Measurements from ENCODE around the gene ZFAND6. TPM values are rescaled to one million over a fixed set of nuclear protein-coding genes. Genes with fewer than 3 reads are reported as not detected.

ZFAND6 gene
- total and polyA plus RNA-seq, 10 of the 15 experiments (the other 5 are each of a cell fraction or from before 2014, with no cell fraction given): 78.9 to 179 (median 135) TPM

DNA sequence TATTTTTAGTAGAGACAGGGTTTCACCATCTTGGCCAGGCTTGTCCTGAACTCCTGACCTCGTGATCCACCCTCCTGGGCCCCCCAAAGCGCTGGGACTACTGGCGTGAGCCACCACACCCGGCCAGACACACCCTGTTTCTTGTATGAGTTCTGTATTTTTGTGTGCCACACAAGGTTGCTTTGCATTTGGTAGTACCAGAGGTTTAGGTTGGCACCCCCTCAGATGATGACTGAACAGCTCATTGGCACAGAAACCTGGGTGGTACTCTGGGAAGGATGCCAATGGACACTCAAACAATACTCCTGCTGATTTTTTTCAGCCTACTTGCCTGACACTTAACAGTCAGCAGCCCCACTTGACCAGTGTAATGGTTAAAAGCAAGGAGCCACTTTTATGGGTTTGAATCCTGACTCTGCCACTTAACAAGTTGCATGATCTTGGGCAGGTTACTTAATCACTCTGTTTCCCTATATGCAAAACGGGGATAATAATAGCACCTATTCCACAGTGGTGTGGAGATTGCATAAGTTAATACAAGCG, 49.3 kb upstream of the ZFAND6 start:
- RAD21 ChIA-PET (ENCODE audit: unreplicated experiment): interaction anchor here (0.7 to 1.2 kb wide), 3 partner anchors 15 to 90 kb away, joined by 3 to 4 read pairs (median 4); no protein-coding TSS in a partner anchor
- TF ChIP-seq, protein P1, sequence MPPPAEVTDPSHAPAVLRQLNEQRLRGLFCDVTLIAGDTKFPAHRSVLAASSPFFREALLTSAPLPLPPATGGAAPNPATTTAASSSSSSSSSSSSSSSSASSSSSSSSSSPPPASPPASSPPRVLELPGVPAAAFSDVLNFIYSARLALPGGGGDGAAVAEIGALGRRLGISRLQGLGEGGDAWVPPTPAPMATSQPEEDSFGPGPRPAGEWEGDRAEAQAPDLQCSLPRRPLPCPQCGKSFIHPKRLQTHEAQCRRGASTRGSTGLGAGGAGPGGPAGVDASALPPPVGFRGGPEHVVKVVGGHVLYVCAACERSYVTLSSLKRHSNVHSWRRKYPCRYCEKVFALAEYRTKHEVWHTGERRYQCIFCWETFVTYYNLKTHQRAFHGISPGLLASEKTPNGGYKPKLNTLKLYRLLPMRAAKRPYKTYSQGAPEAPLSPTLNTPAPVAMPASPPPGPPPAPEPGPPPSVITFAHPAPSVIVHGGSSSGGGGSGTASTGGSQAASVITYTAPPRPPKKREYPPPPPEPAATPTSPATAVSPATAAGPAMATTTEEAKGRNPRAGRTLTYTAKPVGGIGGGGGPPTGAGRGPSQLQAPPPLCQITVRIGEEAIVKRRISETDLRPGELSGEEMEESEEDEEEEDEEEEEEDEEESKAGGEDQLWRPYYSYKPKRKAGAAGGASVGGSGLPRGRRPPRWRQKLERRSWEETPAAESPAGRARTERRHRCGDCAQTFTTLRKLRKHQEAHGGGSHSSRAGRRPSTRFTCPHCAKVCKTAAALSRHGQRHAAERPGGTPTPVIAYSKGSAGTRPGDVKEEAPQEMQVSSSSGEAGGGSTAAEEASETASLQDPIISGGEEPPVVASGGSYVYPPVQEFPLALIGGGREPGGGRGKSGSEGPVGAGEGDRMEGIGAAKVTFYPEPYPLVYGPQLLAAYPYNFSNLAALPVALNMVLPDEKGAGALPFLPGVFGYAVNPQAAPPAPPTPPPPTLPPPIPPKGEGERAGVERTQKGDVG (CRISPR knock-in tag; IDR thresholded peaks at IDR 0.05): no peak
- TF ChIP-seq ATF7 (IDR thresholded peaks at IDR 0.05; ENCODE audit: low read depth): no peak
- TF ChIP-seq, protein P2, sequence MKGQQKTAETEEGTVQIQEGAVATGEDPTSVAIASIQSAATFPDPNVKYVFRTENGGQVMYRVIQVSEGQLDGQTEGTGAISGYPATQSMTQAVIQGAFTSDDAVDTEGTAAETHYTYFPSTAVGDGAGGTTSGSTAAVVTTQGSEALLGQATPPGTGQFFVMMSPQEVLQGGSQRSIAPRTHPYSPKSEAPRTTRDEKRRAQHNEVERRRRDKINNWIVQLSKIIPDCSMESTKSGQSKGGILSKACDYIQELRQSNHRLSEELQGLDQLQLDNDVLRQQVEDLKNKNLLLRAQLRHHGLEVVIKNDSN (IDR thresholded peaks at IDR 0.05; ENCODE audit: borderline replicate concordance, extremely low read length, insufficient read depth, low read depth, low read length): no peak
- no peak for TF ChIP-seq YBX1 (IDR thresholded peaks at IDR 0.05)
- TF ChIP-seq NR2C2 (IDR thresholded peaks at IDR 0.05; ENCODE audit: borderline replicate concordance, control insufficient read depth, insufficient read length, low read depth): no peak
- TF ChIP-seq CREM (IDR thresholded peaks at IDR 0.05; ENCODE audit: low read depth): 0 out of 2 replicates have a peak, but pooled peaks have one; percentile 38
- TF ChIP-seq MTA2 (IDR thresholded peaks at IDR 0.05; ENCODE audit: low read depth): no peak
- TF ChIP-seq, protein P3, sequence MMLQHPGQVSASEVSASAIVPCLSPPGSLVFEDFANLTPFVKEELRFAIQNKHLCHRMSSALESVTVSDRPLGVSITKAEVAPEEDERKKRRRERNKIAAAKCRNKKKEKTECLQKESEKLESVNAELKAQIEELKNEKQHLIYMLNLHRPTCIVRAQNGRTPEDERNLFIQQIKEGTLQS (IDR thresholded peaks at IDR 0.05; ENCODE audit: borderline replicate concordance, extremely low read depth, low read depth, low read length): no peak
- TF ChIP-seq, protein P4, sequence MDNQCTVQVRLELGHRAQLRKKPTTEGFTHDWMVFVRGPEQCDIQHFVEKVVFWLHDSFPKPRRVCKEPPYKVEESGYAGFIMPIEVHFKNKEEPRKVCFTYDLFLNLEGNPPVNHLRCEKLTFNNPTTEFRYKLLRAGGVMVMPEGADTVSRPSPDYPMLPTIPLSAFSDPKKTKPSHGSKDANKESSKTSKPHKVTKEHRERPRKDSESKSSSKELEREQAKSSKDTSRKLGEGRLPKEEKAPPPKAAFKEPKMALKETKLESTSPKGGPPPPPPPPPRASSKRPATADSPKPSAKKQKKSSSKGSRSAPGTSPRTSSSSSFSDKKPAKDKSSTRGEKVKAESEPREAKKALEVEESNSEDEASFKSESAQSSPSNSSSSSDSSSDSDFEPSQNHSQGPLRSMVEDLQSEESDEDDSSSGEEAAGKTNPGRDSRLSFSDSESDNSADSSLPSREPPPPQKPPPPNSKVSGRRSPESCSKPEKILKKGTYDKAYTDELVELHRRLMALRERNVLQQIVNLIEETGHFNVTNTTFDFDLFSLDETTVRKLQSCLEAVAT (IDR thresholded peaks at IDR 0.05): no peak
- TF ChIP-seq ZBED1 (IDR thresholded peaks at IDR 0.05; ENCODE audit: borderline replicate concordance): 0 out of 2 replicates have a peak, but pooled peaks have one; percentile 26
- no peak for TF ChIP-seq RCOR1 (conservative IDR thresholded peaks at IDR 0.05; ENCODE audit: low read depth, low read length)
- TF ChIP-seq IRF4 (IDR thresholded peaks at IDR 0.05; ENCODE audit: low read depth, low read length): no peak
- 0 out of 2 replicates have a peak, but pooled peaks have one; percentile 21 for TF ChIP-seq IKZF1 (conservative IDR thresholded peaks at IDR 0.05)

More for the DNA sequence above, 49.3 kb upstream of the ZFAND6 start:
- Histone ChIP-seq H3K27me3 (replicated peaks in 1 of 2; ENCODE audit: control insufficient read depth in 2 of 2, insufficient read depth in 2 of 2, low read length in 1 of 2) (no peaks in the 10 kb centered on the region), H3K79me2 (ENCODE audit: control insufficient read depth, insufficient read depth, low read length) (no peaks in the 10 kb centered on the region; the same call in 1 of the 2 replicates), H3K4me1 (ENCODE audit: control insufficient read depth, insufficient read depth, low read length) (peaks cover 43% of the 10 kb centered on the region), H3K27ac (ENCODE audit: control insufficient read depth, insufficient read depth) (peak overlapping the region; percentile 93), H4K20me1 (ENCODE audit: control insufficient read depth, insufficient read depth) (no peaks in the 10 kb centered on the region), H3K36me3 (ENCODE audit: control insufficient read depth in 2 of 2, insufficient read depth in 2 of 2, low read length in 1 of 2) (no peaks in the 10 kb centered on the region), H3K9ac (ENCODE audit: control insufficient read depth, insufficient read depth, low read length) (peak overlapping the region; percentile 21), H3K4me2 (ENCODE audit: control insufficient read depth, insufficient read depth) (peak overlapping the region; percentile 93), H3K9me3 (replicated peaks; ENCODE audit: control insufficient read depth, insufficient read depth, low read length) (peaks cover 6% of the 10 kb centered on the region; the same call in 2 of the 3 replicates), H2AFZ (ENCODE audit: control insufficient read depth, low read depth, low read length) (peak overlapping the region; percentile 19; the same call in 1 of the 2 replicates), H3K4me3 (peak overlapping the region; percentile 32; the same call in 1 of the 2 replicates)
- ChIA-PET CTCF (interaction anchor here (0.9 to 1.9 kb wide), 4 partner anchors 13 to 53 kb away, joined by 3 to 8 read pairs (median 6); no protein-coding TSS in a partner anchor), SMC1A (ENCODE audit: uncharacterized antibody, unreplicated experiment) (interaction anchor here (0.6 to 4.7 kb wide), 9 partner anchors 8 to 108 kb away, joined by 4 to 25 read pairs (median 8); no protein-coding TSS in a partner anchor), POLR2A (interaction anchor here (0.6 to 1.0 kb wide), 4 partner anchors 49 to 147 kb away, joined by 3 to 5 read pairs (median 3); partner anchors contain the start of gene ZFAND6)
- ATAC-seq: peak; percentile 61
- WGBS (ENCODE audit: insufficient coverage, insufficient replicate concordance, low lambda C conversion rate, missing lambda C conversion rate): 2% methylated on average over 6 of the region's 6 CpGs
- FAIRE-seq: no peak
- no peak for DNase-seq (ENCODE audit: low read depth, low spot score)
- intact Hi-C loops (cut with micrococcal nuclease; ENCODE audit: unreplicated experiment) (loop anchor here (2.0 to 5.0 kb wide), 3 partner anchors 23 to 162 kb away; no protein-coding TSS in a partner anchor), in situ Hi-C loops (cut with MboI) (loop anchor here (25.0 kb wide), 1 partner anchor 1277 kb away; no protein-coding TSS in a partner anchor)
- BruUV-seq (replicated peaks): no TSS peak

Data from GM12878 (cell line).